Stomach (tissue), 9 donors: ENCODE data around the gene APBA1. TPM values are rescaled to one million over a fixed set of nuclear protein-coding genes. Genes with fewer than 3 reads are reported as not detected.

ENCODE experiments used
- DNase-seq, 2 donors: peaks; one replicate each; pipeline versions ENCODE4 v3.0.0 to v3.0.0-alpha.2; 2013 to 2019
- H3K27ac ChIP-seq, 5 donors: fragments of 200-600 bp in 4 of 5; sonication (generic) in 4 of 5; one replicate each; pipeline ENCODE4 v1.5.1; 2013 to 2019; ENCODE audit warnings: mild to moderate bottlenecking in 1 of 5, moderate library complexity in 1 of 5
- H3K27me3 ChIP-seq, 3 donors: fragments of 200-600 bp; sonication (generic); one replicate each; pipeline ENCODE4 v1.5.1; 2017 to 2019; ENCODE audit warnings: mixed run types in 1 of 3
- H3K36me3 ChIP-seq, 4 donors: fragments of 200-600 bp; sonication (generic); 1 replicate in 3 of 4; 2 replicates in 1 of 4; pipeline ENCODE4 v1.5.1; 2016 to 2019
- H3K4me1 ChIP-seq, 4 donors: fragments of 200-600 bp; sonication (generic); one replicate each; pipeline ENCODE4 v1.5.1; 2016 to 2019
- H3K4me3 ChIP-seq, 4 donors: fragments of 200-600 bp; sonication (generic) in 3 of 4; one replicate each; pipeline ENCODE4 v1.5.1; 2016 to 2019; ENCODE audit warnings: mild to moderate bottlenecking in 1 of 4
- H3K9me3 ChIP-seq, 4 donors: fragments of 200-600 bp; sonication (generic); one replicate each; pipeline ENCODE4 v1.5.1; 2016 to 2019
- EP300 ChIP-seq: sonication (generic); formaldehyde crosslinking; IDR thresholded peaks from one replicate; pipeline ENCODE4 v1.6.1; 2017; ENCODE audit warnings: antibody characterized with exemption
- POLR2A ChIP-seq, 4 donors: fragments of 450-650 bp; IDR thresholded peaks; one replicate each; pipeline ENCODE4 v1.6.1; 2016; ENCODE audit warnings: antibody characterized with exemption in 4 of 4, control low read depth in 2 of 4, mild to moderate bottlenecking in 1 of 4, moderate library complexity in 1 of 4
- POLR2AphosphoS5 ChIP-seq, 3 donors: sonication (generic); formaldehyde crosslinking; IDR thresholded peaks; one replicate each; pipeline ENCODE4 v1.6.1; 2016; ENCODE audit warnings: antibody characterized with exemption in 3 of 3
- WGBS, 5 donors: extraction: QIAGEN DNeasy Blood & Tissue Kit in 3 of 5; methylation state at CpG; one replicate each; pipeline versions ENCODE4 v1.1.5 to v1.1.7; 2013 to 2018; 5-methylcytosine and 5-hydroxymethylcytosine counted together
- intact Hi-C: fragments of 100-400 bp; cut with DNase I; formaldehyde crosslinking; loops from one replicate; pipeline ENCODE4 v1.15.1; 2023; ENCODE audit warnings: low total_unique reads
- polyA plus RNA-seq, 3 donors: library from polyadenylated mRNA; stranded (reverse); fragments of 200-250 nt; gene quantifications; one replicate each; pipeline ENCODE4 v1.2.3, GENCODE V29; 2013
- total RNA-seq, 5 donors: library from RNA; depleted of rRNA; stranded (reverse); fragments of >200 nt; gene quantifications; one replicate each; pipeline versions ENCODE4 v1.1.0 to v1.2.3, GENCODE V29; 2014 to 2016
- TF ChIP-seq, protein P1 (sequence below), 7 experiments: fragments of 450-650 bp in 4 of 7; fragments of 200-600 bp in 3 of 7; sonication (generic) in 3 of 7; IDR thresholded peaks; one replicate each; pipeline ENCODE4 v1.5.1; 2016 to 2019; ENCODE audit warnings: antibody characterized with exemption in 7 of 7, control low read depth in 2 of 7, mild to moderate bottlenecking in 1 of 7
- donor health status: healthy with polysubstance abuse.
- donor health status: Bipolar disorder and iron deficiency.
- donor health status: healthy.

Gene APBA1
- total and polyA plus RNA-seq, 8 donors = 0.50 to 14.2 (median 3.2) TPM

- H3K9me3 ChIP-seq = no peaks in the 10 kb centered on the region
- H3K4me3 ChIP-seq = no peak overlapping the region
- H3K4me1 ChIP-seq = no peaks in the 10 kb centered on the region
- H3K27ac ChIP-seq = no peak overlapping the region
- TF ChIP-seq POLR2A (IDR thresholded peaks at IDR 0.05) = no peak
- TF ChIP-seq EP300 = no peak
- TF ChIP-seq, protein P1, sequence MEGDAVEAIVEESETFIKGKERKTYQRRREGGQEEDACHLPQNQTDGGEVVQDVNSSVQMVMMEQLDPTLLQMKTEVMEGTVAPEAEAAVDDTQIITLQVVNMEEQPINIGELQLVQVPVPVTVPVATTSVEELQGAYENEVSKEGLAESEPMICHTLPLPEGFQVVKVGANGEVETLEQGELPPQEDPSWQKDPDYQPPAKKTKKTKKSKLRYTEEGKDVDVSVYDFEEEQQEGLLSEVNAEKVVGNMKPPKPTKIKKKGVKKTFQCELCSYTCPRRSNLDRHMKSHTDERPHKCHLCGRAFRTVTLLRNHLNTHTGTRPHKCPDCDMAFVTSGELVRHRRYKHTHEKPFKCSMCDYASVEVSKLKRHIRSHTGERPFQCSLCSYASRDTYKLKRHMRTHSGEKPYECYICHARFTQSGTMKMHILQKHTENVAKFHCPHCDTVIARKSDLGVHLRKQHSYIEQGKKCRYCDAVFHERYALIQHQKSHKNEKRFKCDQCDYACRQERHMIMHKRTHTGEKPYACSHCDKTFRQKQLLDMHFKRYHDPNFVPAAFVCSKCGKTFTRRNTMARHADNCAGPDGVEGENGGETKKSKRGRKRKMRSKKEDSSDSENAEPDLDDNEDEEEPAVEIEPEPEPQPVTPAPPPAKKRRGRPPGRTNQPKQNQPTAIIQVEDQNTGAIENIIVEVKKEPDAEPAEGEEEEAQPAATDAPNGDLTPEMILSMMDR (IDR thresholded peaks at IDR 0.05) = no peak
- no peak for TF ChIP-seq POLR2AphosphoS5 (IDR thresholded peaks at IDR 0.05)
- H3K36me3 ChIP-seq = no peaks in the 10 kb centered on the region
- no peaks in the 10 kb centered on the region for H3K27me3 ChIP-seq
- intact Hi-C loops = no loop called here
- peak in 1 of 2 donors; percentile 21 for DNase-seq
These were observed 34.4 kb downstream of the APBA1 start for GRCh38 chr9:69637817-69638200.

DNA sequence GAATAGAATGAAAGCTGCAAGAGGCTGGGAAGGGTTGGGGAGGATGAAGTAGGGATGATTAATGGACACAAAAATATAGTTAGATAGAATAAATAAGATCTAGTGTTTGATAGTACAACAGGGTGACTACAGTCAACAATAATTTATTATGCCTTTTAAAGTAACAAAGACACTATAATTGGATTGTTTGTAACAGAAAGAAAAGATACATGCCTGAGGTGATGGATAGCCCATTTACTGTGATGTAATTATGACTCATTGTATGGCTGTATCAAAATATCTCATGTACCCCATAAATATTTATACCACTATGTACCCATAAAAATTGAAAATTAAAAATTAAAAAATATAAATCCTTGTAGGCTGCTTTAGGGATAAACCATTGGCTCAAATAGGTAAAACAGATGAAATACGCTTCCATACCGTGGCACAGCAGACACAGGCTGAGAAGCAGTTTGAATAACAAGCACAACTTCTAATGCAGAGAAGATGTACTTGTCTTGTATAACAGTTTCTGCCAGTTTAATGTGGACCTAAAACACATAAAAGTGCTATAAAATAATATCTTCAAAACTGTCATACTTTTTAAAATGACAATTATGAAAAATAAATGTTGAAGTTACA, 34.9 kb downstream of the APBA1 start:
- TF ChIP-seq EP300 (no peak), POLR2A (IDR thresholded peaks at IDR 0.05) (no peak)
- H3K27ac ChIP-seq = no peak overlapping the region
- no peaks in the 10 kb centered on the region for H3K4me1 ChIP-seq
- WGBS, 5 donors = 88 to 94% (median 94%) methylated on average over 2 of the region's 2 CpGs
- intact Hi-C loops = no loop called here
- H3K27me3 ChIP-seq = no peaks in the 10 kb centered on the region
- H3K4me3 ChIP-seq = no peak overlapping the region
- no peak for DNase-seq
- no peaks in the 10 kb centered on the region for H3K9me3 ChIP-seq
- H3K36me3 ChIP-seq = no peaks in the 10 kb centered on the region

DNA sequence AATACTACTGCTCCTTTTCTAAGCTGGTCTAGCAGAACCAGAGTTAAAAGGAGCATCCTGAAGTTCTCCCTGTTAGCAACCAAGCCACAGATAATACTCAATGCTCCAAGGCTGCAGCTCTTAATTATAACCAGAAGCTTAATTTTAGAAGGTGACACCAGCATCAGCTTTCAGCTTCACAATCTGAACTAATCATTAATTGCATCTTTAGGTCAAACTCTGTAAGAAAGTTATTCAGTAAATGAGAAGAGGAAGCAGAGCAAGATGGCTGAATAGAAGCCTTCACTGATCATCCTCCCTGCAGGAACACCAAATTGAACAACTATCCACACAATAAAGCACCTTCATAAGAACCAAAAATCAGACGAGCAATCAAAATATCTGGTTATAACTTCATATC, 38.5 kb downstream of the APBA1 start:
- H3K27me3 ChIP-seq = no peaks in the 10 kb centered on the region
- 79 to 96% (median 84%) methylated on average over 1 of the region's 1 CpG for WGBS, 5 donors
- intact Hi-C loops = no loop called here

DNA sequence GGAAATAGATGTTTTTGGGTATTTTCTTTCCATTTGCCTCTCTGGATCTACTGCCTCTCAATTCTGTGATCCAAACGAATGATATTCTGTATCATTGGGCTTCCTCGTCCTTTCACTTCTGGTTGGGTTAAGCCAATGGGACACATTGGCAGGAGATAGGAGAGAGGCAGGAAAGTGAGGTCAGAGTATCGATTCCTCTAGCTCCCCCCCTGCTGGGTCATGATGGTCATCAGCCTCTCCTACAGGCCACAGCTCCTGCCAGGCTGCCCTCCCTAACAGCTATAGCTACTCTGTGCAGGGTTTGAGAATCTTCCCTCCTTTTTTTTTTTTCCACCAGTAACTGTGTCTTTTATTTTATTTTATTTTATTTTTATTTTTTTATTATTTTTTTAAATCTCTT, 39.4 kb downstream of the APBA1 start:
- no peak overlapping the region for H3K4me3 ChIP-seq
- H3K27me3 ChIP-seq = no peaks in the 10 kb centered on the region
- DNase-seq = no peak
- no peaks in the 10 kb centered on the region for H3K36me3 ChIP-seq
- intact Hi-C loops = no loop called here
- TF ChIP-seq POLR2AphosphoS5 (IDR thresholded peaks at IDR 0.05) = no peak
- no peak for TF ChIP-seq EP300
- TF ChIP-seq POLR2A (IDR thresholded peaks at IDR 0.05) = no peak
- TF ChIP-seq, protein P1 (IDR thresholded peaks at IDR 0.05) = no peak
- H3K27ac ChIP-seq = no peak overlapping the region
- H3K9me3 ChIP-seq = no peaks in the 10 kb centered on the region
- H3K4me1 ChIP-seq = no peaks in the 10 kb centered on the region
- 48 to 61% (median 53%) methylated on average over 3 of the region's 3 CpGs for WGBS, 5 donors

More for the DNA sequence above, 38.5 kb downstream of the APBA1 start:
- TF ChIP-seq POLR2AphosphoS5 (IDR thresholded peaks at IDR 0.05) (no peak), EP300 (no peak), POLR2A (IDR thresholded peaks at IDR 0.05) (no peak)
- TF ChIP-seq, protein P1 (IDR thresholded peaks at IDR 0.05) = no peak
- Histone ChIP-seq H3K9me3 (no peaks in the 10 kb centered on the region), H3K27ac (no peak overlapping the region), H3K4me3 (no peak overlapping the region), H3K4me1 (no peaks in the 10 kb centered on the region), H3K36me3 (no peaks in the 10 kb centered on the region)
- DNase-seq = no peak

DNA sequence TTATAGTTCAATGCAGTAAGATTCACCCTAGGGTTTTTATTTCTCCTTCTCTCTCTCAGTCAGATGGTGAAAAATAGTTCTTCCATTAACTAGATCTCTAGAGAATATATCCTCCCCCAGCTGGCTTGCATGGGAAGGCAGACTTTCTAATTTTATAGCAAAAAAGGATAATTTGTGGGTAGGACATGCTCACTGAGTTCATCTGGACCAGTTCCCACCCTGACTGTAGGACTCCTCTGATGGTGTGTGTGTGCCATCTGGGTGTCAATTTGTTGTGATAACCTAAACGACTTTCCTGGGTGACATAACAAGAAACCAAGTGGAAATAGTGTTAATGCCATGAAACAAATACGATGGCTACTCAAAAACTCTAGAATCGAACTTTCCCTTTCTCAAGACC, 44.9 kb downstream of the APBA1 start:
- intact Hi-C loops = no loop called here

More for the DNA sequence above, 44.9 kb downstream of the APBA1 start:
- Histone ChIP-seq H3K27ac (no peak overlapping the region), H3K27me3 (no peaks in the 10 kb centered on the region), H3K36me3 (no peaks in the 10 kb centered on the region), H3K9me3 (no peaks in the 10 kb centered on the region), H3K4me1 (peaks cover 0 to 7% (median 3%) of the 10 kb centered on the region in 4 donors), H3K4me3 (no peak overlapping the region)
- whole genome bisulfite sequencing, 5 donors = 71 to 80% (median 76%) methylated on average over 3 of the region's 3 CpGs
- DNase-seq = no peak
- TF ChIP-seq POLR2A (IDR thresholded peaks at IDR 0.05) = no peak
- TF ChIP-seq, protein P1 (IDR thresholded peaks at IDR 0.05) = no peak
- TF ChIP-seq POLR2AphosphoS5 (IDR thresholded peaks at IDR 0.05) = no peak
- TF ChIP-seq EP300 = no peak
